HL-60 (cell line): Measurements from ENCODE around the gene MCIDAS.
A peak's percentile ranks its signal among the peaks of the same experiment; 100 is the strongest.

Source experiments
- DNase-seq, 2 experiments: peaks; one replicate each; pipeline ENCODE4 v3.0.0-alpha.2; 2010 to 2020; ENCODE audit warnings: low read depth in 1 of 2, low spot score in 1 of 2
- H3K27ac ChIP-seq: fragments of 250-450 bp; sonication (Bioruptor Pico); replicated peaks from 2 replicates; pipeline ENCODE4 v1.5.1; 2020; ENCODE audit warnings: mild to moderate bottlenecking, moderate library complexity
- H3K27me3 ChIP-seq: fragments of 250-450 bp; sonication (Bioruptor Pico); 2 replicates; pipeline ENCODE4 v1.5.1; 2021; ENCODE audit warnings: mild to moderate bottlenecking, moderate library complexity; ENCODE audit not compliant: insufficient read depth, poor library complexity, severe bottlenecking
- H3K4me3 ChIP-seq: replicated peaks from 2 replicates; pipeline ENCODE4 v1.5.1; 2011; ENCODE audit warnings: mild to moderate bottlenecking, control low read depth, low read length; ENCODE audit not compliant: insufficient read depth
- CTCF ChIP-seq: IDR thresholded peaks from one replicate; pipeline ENCODE4 v1.5.1; 2011; ENCODE audit warnings: low read length, control low read depth, inconsistent platforms; ENCODE audit not compliant: insufficient read depth
- GABPA ChIP-seq: IDR thresholded peaks from 2 replicates; pipeline ENCODE4 v1.6.1; 2012; ENCODE audit warnings: low read depth
- POLR2AphosphoS5 ChIP-seq: IDR thresholded peaks from 2 replicates; pipeline ENCODE4 v1.6.1; 2012; ENCODE audit warnings: low read depth
- REST ChIP-seq: IDR thresholded peaks from 2 replicates; pipeline ENCODE4 v1.6.1; 2012; ENCODE audit warnings: low read depth; ENCODE audit not compliant: insufficient replicate concordance
- SPI1 ChIP-seq: IDR thresholded peaks from 2 replicates; pipeline ENCODE4 v1.6.1; 2012; ENCODE audit warnings: low read depth, mild to moderate bottlenecking, borderline replicate concordance

The MCIDAS gene

GRCh38 chr5:55220433-55221185 is 6.5 kb downstream of the MCIDAS start:
- TF ChIP-seq REST (no peak), GABPA (no peak), SPI1 (no peak), POLR2AphosphoS5 (no peak), CTCF (no peak)
- H3K27ac ChIP-seq = no peak overlapping the region

GRCh38 chr5:55219770-55220169 is 7.3 kb downstream of the MCIDAS start:
- Histone ChIP-seq H3K27me3 (peaks cover 25% of the 10 kb centered on the region), H3K4me3 (no peak overlapping the region), H3K27ac (no peak overlapping the region)
- no peak for TF ChIP-seq GABPA
- TF ChIP-seq POLR2AphosphoS5 = no peak
- no peak for TF ChIP-seq REST
- TF ChIP-seq CTCF = no peak
- TF ChIP-seq SPI1 = no peak
- no peak for DNase-seq

More at GRCh38 chr5:55220433-55221185, 6.5 kb downstream of the MCIDAS start:
- Histone ChIP-seq H3K27me3 (peaks cover 27% of the 10 kb centered on the region), H3K4me3 (peak overlapping the region; percentile 33)
- no peak for DNase-seq

- DNase-seq = no peak
- no peak for TF ChIP-seq REST
- Histone ChIP-seq H3K27ac (no peak overlapping the region), H3K4me3 (no peak overlapping the region), H3K27me3 (peaks cover 25% of the 10 kb centered on the region)
These were observed 8.1 kb downstream of the MCIDAS start for GRCh38 chr5:55218967-55219366.
